Measurements from ENCODE around the gene IFNAR1. TPM values are rescaled to one million over a fixed set of nuclear protein-coding genes. Genes with fewer than 3 reads are reported as not detected.

Gene IFNAR1
- total and polyA plus RNA-seq, 2 of the 8 experiments (the other 6 are each of a cell fraction or from before 2014, with no cell fraction given): 3.1 to 17.1 TPM

DNA sequence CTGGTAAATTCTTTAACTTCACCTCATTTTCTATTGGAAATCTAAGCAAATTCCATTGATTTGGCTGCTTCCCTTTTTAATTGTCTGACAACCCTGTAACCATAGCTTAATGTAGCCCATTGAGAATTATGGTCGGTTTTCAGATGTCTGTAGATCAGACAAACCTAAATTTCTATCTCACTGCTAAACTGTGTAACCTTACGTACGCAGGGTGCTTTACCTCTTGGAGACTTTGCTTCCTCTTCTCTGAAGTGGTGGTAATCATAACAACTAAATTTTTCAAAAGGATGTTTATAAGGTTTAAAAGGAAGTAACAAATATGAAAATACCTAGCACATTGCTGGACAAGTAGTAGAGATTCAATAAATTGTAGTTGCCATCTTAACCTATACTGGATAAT lies 25.9 kb downstream of the IFNAR1 start:
- H2AFZ ChIP-seq (ENCODE audit: low read length): no peak overlapping the region
- no peaks in the 10 kb centered on the region for H3K27me3 ChIP-seq (replicated peaks in 1 of 4; ENCODE audit: control insufficient read depth in 3 of 4, extremely low read depth in 1 of 4, insufficient read depth in 3 of 4, low read length in 3 of 4)
- H3K79me1 ChIP-seq (ENCODE audit: low read depth, low read length): no peaks in the 10 kb centered on the region
- no peak overlapping the region for H2BK12ac ChIP-seq (ENCODE audit: low read depth, low read length)
- no peak overlapping the region for H4K5ac ChIP-seq (ENCODE audit: insufficient read length, low read depth, low read length)
- no peaks in the 10 kb centered on the region for H3K23me2 ChIP-seq (ENCODE audit: low read depth, low read length)
- H4K91ac ChIP-seq (replicated peaks; ENCODE audit: insufficient read length, low read length): no peak overlapping the region
- H3K4me1 ChIP-seq (replicated peaks in 1 of 4; ENCODE audit: control insufficient read depth in 3 of 4, insufficient read depth in 4 of 4, low read length in 3 of 4): no peaks in the 10 kb centered on the region
- no peak overlapping the region for H4K8ac ChIP-seq (ENCODE audit: extremely low read depth, insufficient read depth, low read length)
- H2BK15ac ChIP-seq (ENCODE audit: low read length): no peak overlapping the region
- H3K18ac ChIP-seq (ENCODE audit: extremely low read depth, low read length): no peak overlapping the region
- peaks cover 2 to 19% (median 11%) of the 10 kb centered on the region in 4 experiments; a peak in 5 of 8 replicates for H3K36me3 ChIP-seq (ENCODE audit: control insufficient read depth in 2 of 4, insufficient read depth in 4 of 4, low read length in 3 of 4)
- H3K4me2 ChIP-seq (ENCODE audit: insufficient read depth in 1 of 2, low read depth in 2 of 2, low read length in 2 of 2): no peak overlapping the region
- POLR2A ChIA-PET (ENCODE audit: partially characterized antibody): interaction anchor here (1.3 to 2.2 kb wide), 2 partner anchors 11 to 188 kb away, joined by 3 to 9 read pairs; no protein-coding TSS in a partner anchor
- no peak overlapping the region for H3K9ac ChIP-seq (replicated peaks in 1 of 4; ENCODE audit: extremely low read depth in 1 of 4, low read depth in 3 of 4, low read length in 3 of 4)
- H2AK5ac ChIP-seq (ENCODE audit: low read depth, low read length): no peak overlapping the region
- no peak overlapping the region for H2BK5ac ChIP-seq (ENCODE audit: low read depth, low read length)
- TF ChIP-seq POLR2A (IDR thresholded peaks at IDR 0.05; ENCODE audit: control extremely low read depth in 1 of 2, low read depth in 2 of 2, low read length in 2 of 2) (no peak), EZH2 (IDR thresholded peaks at IDR 0.05; ENCODE audit: low read depth, low read length, severe bottlenecking) (no peak), TEAD4 (IDR thresholded peaks at IDR 0.05; ENCODE audit: low read depth, low read length) (no peak), MAFK (IDR thresholded peaks at IDR 0.05; ENCODE audit: low read depth, low read length) (no peak), POLR2AphosphoS5 (IDR thresholded peaks at IDR 0.05; ENCODE audit: low read depth, low read length) (no peak)
- TF ChIP-seq, protein P1, sequence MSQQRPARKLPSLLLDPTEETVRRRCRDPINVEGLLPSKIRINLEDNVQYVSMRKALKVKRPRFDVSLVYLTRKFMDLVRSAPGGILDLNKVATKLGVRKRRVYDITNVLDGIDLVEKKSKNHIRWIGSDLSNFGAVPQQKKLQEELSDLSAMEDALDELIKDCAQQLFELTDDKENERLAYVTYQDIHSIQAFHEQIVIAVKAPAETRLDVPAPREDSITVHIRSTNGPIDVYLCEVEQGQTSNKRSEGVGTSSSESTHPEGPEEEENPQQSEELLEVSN (IDR thresholded peaks at IDR 0.05): no peak
- H3K27ac ChIP-seq (ENCODE audit: low read depth, low read length): no peak overlapping the region
- no peaks in the 10 kb centered on the region for H3K9me3 ChIP-seq (ENCODE audit: insufficient read depth in 2 of 2, low read depth in 1 of 2, low read length in 1 of 2)
- no peak overlapping the region for H3K4ac ChIP-seq (replicated peaks; ENCODE audit: insufficient read length, low read depth, low read length)
- H3K79me2 ChIP-seq (ENCODE audit: control insufficient read depth in 1 of 2, insufficient read depth in 2 of 2, low read length in 2 of 2): no peaks in the 10 kb centered on the region
- CTCF ChIA-PET (ENCODE audit: partially characterized antibody): no interaction called here
- DNase-seq (ENCODE audit: low read depth in 1 of 2, low spot score in 2 of 2) (no peak), FAIRE-seq (no peak)
- no peak overlapping the region for H2BK120ac ChIP-seq (replicated peaks; ENCODE audit: low read depth, low read length)
- H3K14ac ChIP-seq (ENCODE audit: insufficient read length): no peak overlapping the region
- no peak overlapping the region for H3K23ac ChIP-seq (ENCODE audit: insufficient read length)
- WGBS, 2 experiments (ENCODE audit: extremely low coverage in 1 of 2, insufficient coverage in 1 of 2, insufficient read length in 1 of 2, insufficient replicate concordance in 2 of 2, low coverage in 1 of 2, low lambda C conversion rate in 2 of 2, missing lambda C conversion rate in 1 of 2): 88% methylated on average over 3 of the region's 3 CpGs; no CpG with 5 or more reads in 1 of the 2 experiments
- no peak overlapping the region for H2BK20ac ChIP-seq (ENCODE audit: low read length)
- H3K4me3 ChIP-seq (ENCODE audit: extremely low read depth in 1 of 4, insufficient read depth in 2 of 4, low read depth in 3 of 4, low read length in 4 of 4): no peak overlapping the region
- no peaks in the 10 kb centered on the region for H4K20me1 ChIP-seq (replicated peaks in 1 of 2; ENCODE audit: control insufficient read depth in 1 of 2, insufficient read depth in 2 of 2, low read length in 2 of 2)
- H3K56ac ChIP-seq (replicated peaks; ENCODE audit: insufficient read length, low read depth, low read length): no peak overlapping the region
